OCI-LY1 (cell line): ENCODE measurements around the gene RNF13.
A peak's percentile ranks its signal among the peaks of the same experiment; 100 is the strongest.

Experiments
- H2AFZ ChIP-seq: fragments of 200-600 bp; sonication (generic), shearing (Covaris generic); 2 replicates; pipeline ENCODE4 v1.6.0; 2014; ENCODE audit warnings: antibody characterized with exemption, mild to moderate bottlenecking, low read length
- H3F3A ChIP-seq: fragments of 200-600 bp; sonication (generic), shearing (Covaris generic); 2 replicates; pipeline ENCODE4 v1.6.0; 2014; ENCODE audit warnings: mild to moderate bottlenecking, antibody characterized with exemption, low read length, moderate library complexity; ENCODE audit not compliant: insufficient read depth
- H3K27ac ChIP-seq: fragments of 200-600 bp; sonication (generic); 2 replicates; pipeline ENCODE4 v1.5.1; 2014; ENCODE audit warnings: low read length, mixed run types, mild to moderate bottlenecking, low read depth; ENCODE audit not compliant: poor library complexity, severe bottlenecking
- H3K27me3 ChIP-seq: fragments of 200-600 bp; sonication (generic); 2 replicates; pipeline ENCODE4 v1.6.0; 2014; ENCODE audit warnings: antibody characterized with exemption, mild to moderate bottlenecking, low read length, moderate library complexity; ENCODE audit not compliant: insufficient read depth
- H3K36me3 ChIP-seq: fragments of 200-600 bp; sonication (generic); 2 replicates; pipeline ENCODE4 v1.6.1; 2014; ENCODE audit warnings: mild to moderate bottlenecking, antibody characterized with exemption, low read length, moderate library complexity, mixed read lengths; ENCODE audit not compliant: insufficient read depth
- H3K4me1 ChIP-seq: fragments of 200-600 bp; sonication (generic); 2 replicates; pipeline ENCODE4 v1.5.1; 2014; ENCODE audit warnings: mild to moderate bottlenecking, low read length, moderate library complexity; ENCODE audit not compliant: insufficient read depth, severe bottlenecking
- H3K4me2 ChIP-seq: fragments of 200-600 bp; sonication (generic), shearing (Covaris generic); 2 replicates; pipeline ENCODE4 v1.6.1; 2014; ENCODE audit warnings: low read length
- H3K4me3 ChIP-seq: fragments of 200-600 bp; sonication (generic); 2 replicates; pipeline ENCODE4 v1.5.1; 2014; ENCODE audit warnings: low read length, low read depth, mild to moderate bottlenecking, mixed read lengths; ENCODE audit not compliant: poor library complexity, severe bottlenecking
- H3K79me2 ChIP-seq: fragments of 200-600 bp; shearing (Covaris generic); 2 replicates; pipeline ENCODE4 v1.6.1; 2016; ENCODE audit warnings: mixed run types, low read length, mixed read lengths; ENCODE audit not compliant: insufficient read depth
- H3K9ac ChIP-seq: fragments of 200-600 bp; sonication (generic), shearing (Covaris generic); 2 replicates; pipeline ENCODE4 v1.6.1; 2014; ENCODE audit warnings: mild to moderate bottlenecking, low read length, mixed read lengths
- H3K9me2 ChIP-seq: fragments of 200-600 bp; sonication (generic), shearing (Covaris generic); 2 replicates; pipeline ENCODE4 v1.6.1; 2014; ENCODE audit warnings: low read depth, mild to moderate bottlenecking, low read length, mixed read lengths
- H3K9me3 ChIP-seq: fragments of 200-600 bp; shearing (Covaris generic); 2 replicates; pipeline ENCODE4 v1.6.1; 2014; ENCODE audit warnings: low read length, mixed read lengths
- H4K20me1 ChIP-seq: fragments of 200-600 bp; sonication (generic), shearing (Covaris generic); 2 replicates; pipeline ENCODE4 v1.6.0; 2016; ENCODE audit warnings: mild to moderate bottlenecking, low read length; ENCODE audit not compliant: insufficient read depth
- EZH2 ChIP-seq: fragments of 200-600 bp; sonication (generic), shearing (Covaris generic); IDR thresholded peaks from 2 replicates; pipeline ENCODE4 v1.8.0; 2017; ENCODE audit warnings: borderline replicate concordance, mixed run types, mild to moderate bottlenecking, antibody characterized with exemption, low read length, moderate library complexity, mixed read lengths
- TF ChIP-seq, protein P1 (sequence below): fragments of 200-600 bp; sonication (generic), shearing (Covaris generic); IDR thresholded peaks from 2 replicates; pipeline ENCODE4 v1.5.1; 2017; ENCODE audit warnings: mild to moderate bottlenecking, antibody characterized with exemption, low read length, moderate library complexity, mixed read lengths

The RNF13 gene, protein sequence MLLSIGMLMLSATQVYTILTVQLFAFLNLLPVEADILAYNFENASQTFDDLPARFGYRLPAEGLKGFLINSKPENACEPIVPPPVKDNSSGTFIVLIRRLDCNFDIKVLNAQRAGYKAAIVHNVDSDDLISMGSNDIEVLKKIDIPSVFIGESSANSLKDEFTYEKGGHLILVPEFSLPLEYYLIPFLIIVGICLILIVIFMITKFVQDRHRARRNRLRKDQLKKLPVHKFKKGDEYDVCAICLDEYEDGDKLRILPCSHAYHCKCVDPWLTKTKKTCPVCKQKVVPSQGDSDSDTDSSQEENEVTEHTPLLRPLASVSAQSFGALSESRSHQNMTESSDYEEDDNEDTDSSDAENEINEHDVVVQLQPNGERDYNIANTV

DNA sequence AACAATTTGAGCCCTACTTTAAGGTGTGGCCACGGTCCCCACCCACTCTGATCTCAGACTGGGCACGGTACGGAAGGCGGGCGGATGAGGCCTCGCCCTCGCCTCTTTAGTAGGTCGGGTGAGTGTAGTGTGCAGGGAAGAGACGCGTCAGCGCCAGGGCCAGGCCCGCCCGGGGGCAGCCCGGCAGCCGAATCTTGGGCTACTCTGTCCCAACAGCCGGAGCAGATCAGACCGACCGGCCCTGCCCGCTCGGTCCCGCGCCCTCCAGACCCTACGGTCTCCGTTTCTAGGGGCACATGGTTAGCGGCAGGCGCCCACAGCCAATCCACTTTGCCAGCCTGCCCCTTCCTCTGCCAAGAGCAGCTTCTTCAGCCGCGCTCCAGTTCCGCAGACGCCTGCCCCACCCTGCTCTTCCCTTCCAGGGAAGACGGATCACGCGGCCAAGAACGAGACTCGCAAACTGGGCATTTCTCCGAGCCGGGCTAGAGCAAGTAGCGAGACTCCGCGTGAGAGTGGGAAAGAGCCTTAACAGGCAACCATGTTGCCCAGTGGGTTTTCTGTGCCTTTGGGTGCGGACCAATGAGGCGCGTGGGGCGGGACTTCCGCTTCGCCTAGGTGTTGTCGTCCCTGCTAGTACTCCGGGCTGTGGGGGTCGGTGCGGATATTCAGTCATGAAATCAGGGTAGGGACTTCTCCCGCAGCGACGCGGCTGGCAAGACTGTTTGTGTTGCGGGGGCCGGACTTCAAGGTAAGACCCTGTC lies at the start of gene RNF13:
Gene RNF13 (plus strand): TSS at position 610 of the 761 bp plus-strand sequence. CDS start 32,812 bp downstream, outside the sequence.
- peak within 1 kb of the TSS; percentile 90 for H3K9ac ChIP-seq
- no peaks in the 10 kb centered on the region for H3K9me3 ChIP-seq
- H3K4me3 ChIP-seq: peak within 1 kb of the TSS; percentile 73
- H3K27ac ChIP-seq: peak within 1 kb of the TSS; percentile 81
- H3K9me2 ChIP-seq: no peaks in the 10 kb centered on the region
- 0 out of 2 replicates have a peak, but pooled peaks cover 9% of the 10 kb centered on the region for H3K36me3 ChIP-seq
- H3K4me1 ChIP-seq: peaks cover 41% of the 10 kb centered on the region
- H3K4me2 ChIP-seq: peak within 1 kb of the TSS; percentile 69
- peak within 1 kb of the TSS; percentile 98 for H2AFZ ChIP-seq
- no peaks in the 10 kb centered on the region for H3F3A ChIP-seq
- TF ChIP-seq, protein P1, sequence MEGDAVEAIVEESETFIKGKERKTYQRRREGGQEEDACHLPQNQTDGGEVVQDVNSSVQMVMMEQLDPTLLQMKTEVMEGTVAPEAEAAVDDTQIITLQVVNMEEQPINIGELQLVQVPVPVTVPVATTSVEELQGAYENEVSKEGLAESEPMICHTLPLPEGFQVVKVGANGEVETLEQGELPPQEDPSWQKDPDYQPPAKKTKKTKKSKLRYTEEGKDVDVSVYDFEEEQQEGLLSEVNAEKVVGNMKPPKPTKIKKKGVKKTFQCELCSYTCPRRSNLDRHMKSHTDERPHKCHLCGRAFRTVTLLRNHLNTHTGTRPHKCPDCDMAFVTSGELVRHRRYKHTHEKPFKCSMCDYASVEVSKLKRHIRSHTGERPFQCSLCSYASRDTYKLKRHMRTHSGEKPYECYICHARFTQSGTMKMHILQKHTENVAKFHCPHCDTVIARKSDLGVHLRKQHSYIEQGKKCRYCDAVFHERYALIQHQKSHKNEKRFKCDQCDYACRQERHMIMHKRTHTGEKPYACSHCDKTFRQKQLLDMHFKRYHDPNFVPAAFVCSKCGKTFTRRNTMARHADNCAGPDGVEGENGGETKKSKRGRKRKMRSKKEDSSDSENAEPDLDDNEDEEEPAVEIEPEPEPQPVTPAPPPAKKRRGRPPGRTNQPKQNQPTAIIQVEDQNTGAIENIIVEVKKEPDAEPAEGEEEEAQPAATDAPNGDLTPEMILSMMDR: no peak
- no peak for TF ChIP-seq EZH2
- H4K20me1 ChIP-seq: no peaks in the 10 kb centered on the region
- H3K27me3 ChIP-seq: no peaks in the 10 kb centered on the region
- H3K79me2 ChIP-seq: peaks cover 42% of the 10 kb centered on the region

DNA sequence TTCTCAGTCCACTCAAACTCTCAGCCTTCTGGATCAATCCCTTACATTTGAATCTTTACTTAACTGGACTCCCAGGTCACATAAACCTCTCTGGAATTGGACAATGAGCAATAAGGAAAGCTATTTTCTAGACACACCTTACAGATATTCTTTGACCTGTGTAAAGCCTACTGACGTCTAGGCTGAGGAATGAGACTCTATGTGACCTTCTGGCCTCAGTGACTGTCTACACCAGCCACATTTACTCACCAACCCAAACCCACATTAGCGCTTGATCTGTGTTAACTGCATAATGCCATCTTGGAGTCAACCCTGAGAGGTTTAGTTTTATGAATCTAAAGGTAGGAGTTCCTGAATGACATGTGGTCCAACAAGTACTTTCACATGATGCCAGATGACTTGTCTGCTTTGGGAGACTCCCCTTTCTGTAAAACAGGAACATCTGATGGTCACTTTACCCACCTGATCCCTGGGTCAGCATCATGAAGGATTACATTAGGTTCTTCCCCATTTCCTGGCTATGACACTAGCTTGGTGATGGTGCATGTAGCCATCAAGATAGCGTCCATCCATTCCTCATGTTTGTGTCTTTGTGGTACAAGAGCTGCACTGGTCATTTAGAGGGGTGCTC lies 49.3 kb upstream of the RNF13 start:
- Histone ChIP-seq H2AFZ (no peak overlapping the region), H3K79me2 (no peaks in the 10 kb centered on the region), H4K20me1 (no peaks in the 10 kb centered on the region), H3F3A (no peaks in the 10 kb centered on the region), H3K9me3 (no peaks in the 10 kb centered on the region), H3K27me3 (no peaks in the 10 kb centered on the region; the same call in 1 of the 2 replicates), H3K9me2 (no peaks in the 10 kb centered on the region), H3K27ac (no peak overlapping the region), H3K4me1 (no peaks in the 10 kb centered on the region), H3K9ac (no peak overlapping the region), H3K4me2 (no peak overlapping the region), H3K36me3 (no peaks in the 10 kb centered on the region), H3K4me3 (no peak overlapping the region)
- TF ChIP-seq, protein P1: no peak
- no peak for TF ChIP-seq EZH2

DNA sequence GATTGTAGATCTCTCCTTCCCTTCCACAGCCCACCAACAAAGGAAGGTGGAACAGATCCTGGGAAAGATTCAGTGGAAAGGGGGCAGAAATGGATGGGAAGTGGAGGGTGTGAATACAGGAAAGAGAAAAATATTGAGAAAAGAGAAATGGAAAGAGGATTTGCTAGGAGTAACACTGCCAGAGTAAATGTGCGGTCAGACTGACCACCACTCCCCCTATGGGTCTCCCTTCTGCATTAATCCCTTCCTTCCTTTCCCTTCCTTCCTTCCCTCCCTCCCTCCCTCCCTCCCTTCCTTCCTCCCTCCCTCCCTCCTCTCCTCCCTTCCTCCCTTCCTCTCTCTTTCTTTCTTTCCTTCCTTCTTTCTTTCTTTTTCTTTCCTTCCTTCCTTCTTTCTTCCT lies 48.7 kb upstream of the RNF13 start:
- H4K20me1 ChIP-seq: no peaks in the 10 kb centered on the region
- no peak overlapping the region for H2AFZ ChIP-seq
- no peaks in the 10 kb centered on the region for H3K4me1 ChIP-seq
- H3K79me2 ChIP-seq: no peaks in the 10 kb centered on the region
- no peak for TF ChIP-seq EZH2
- TF ChIP-seq, protein P1: no peak
- H3F3A ChIP-seq: no peaks in the 10 kb centered on the region
- H3K9me3 ChIP-seq: no peaks in the 10 kb centered on the region
- H3K9ac ChIP-seq: no peak overlapping the region
- no peaks in the 10 kb centered on the region for H3K36me3 ChIP-seq
- H3K27me3 ChIP-seq: no peaks in the 10 kb centered on the region; the same call in 1 of the 2 replicates
- H3K4me3 ChIP-seq: no peak overlapping the region
- H3K27ac ChIP-seq: no peak overlapping the region
- no peaks in the 10 kb centered on the region for H3K9me2 ChIP-seq
- no peak overlapping the region for H3K4me2 ChIP-seq
